Aorta (tissue), 5 donors: ENCODE results near the gene FATE1. TPM values are rescaled to one million over a fixed set of nuclear protein-coding genes. Genes with fewer than 3 reads are reported as not detected.

Experiments
- ATAC-seq: fragments of 200-7000 bp; cut with Tn5 transposase; one replicate; pipeline ENCODE4 v1.9.1; 2022; ENCODE audit warnings: moderate library complexity; ENCODE audit not compliant: low FRiP score
- DNase-seq, 2 donors: peaks; one replicate each; pipeline ENCODE4 v3.0.0-alpha.2; 2020
- H3K27ac ChIP-seq, 2 donors: one replicate each; pipeline ENCODE4 v1.5.1; 2013; ENCODE audit warnings: low read length in 2 of 2, mild to moderate bottlenecking in 2 of 2, moderate library complexity in 2 of 2, control low read depth in 1 of 2, inconsistent platforms in 1 of 2, low read depth in 1 of 2
- H3K27me3 ChIP-seq, 2 donors: one replicate each; pipeline ENCODE4 v1.6.1; 2013; ENCODE audit warnings: control low read depth in 1 of 2, low read length in 1 of 2, mild to moderate bottlenecking in 1 of 2, moderate library complexity in 1 of 2; ENCODE audit not compliant: insufficient read depth in 2 of 2, control insufficient read depth in 1 of 2
- H3K36me3 ChIP-seq, 2 donors: one replicate each; pipeline ENCODE4 v1.6.1; 2013; ENCODE audit warnings: control low read depth in 1 of 2, low read length in 1 of 2, mild to moderate bottlenecking in 1 of 2; ENCODE audit not compliant: insufficient read depth in 2 of 2, control insufficient read depth in 1 of 2
- H3K4me1 ChIP-seq, 2 donors: one replicate each; pipeline ENCODE4 v1.6.1; 2013; ENCODE audit warnings: low read length in 2 of 2, control low read depth in 1 of 2, mild to moderate bottlenecking in 1 of 2, moderate library complexity in 1 of 2; ENCODE audit not compliant: insufficient read depth in 2 of 2, control insufficient read depth in 1 of 2
- H3K4me3 ChIP-seq, 2 donors: one replicate each; pipeline ENCODE4 v1.5.1; 2013; ENCODE audit warnings: low read length in 2 of 2, control low read depth in 1 of 2, mild to moderate bottlenecking in 1 of 2
- H3K9me3 ChIP-seq: one replicate; pipeline ENCODE4 v1.6.1; 2013; ENCODE audit warnings: mild to moderate bottlenecking, low read length; ENCODE audit not compliant: control insufficient read depth
- WGBS, 2 donors: extraction: QIAGEN DNeasy Blood & Tissue Kit; methylation state at CpG; one replicate each; pipeline ENCODE4 v1.1.7; 2013; 5-methylcytosine and 5-hydroxymethylcytosine counted together
- intact Hi-C, 2 donors: fragments of 100-400 bp; cut with DNase I; formaldehyde crosslinking; loops; one replicate each; pipeline versions ENCODE4 v1.14.2 to v1.15.0; 2022
- long read RNA-seq, 2 donors: library from polyadenylated mRNA; unstranded; transcript quantifications; one replicate each; pipeline ENCODE4 v2.0.0, GENCODE V29; 2020 to 2021
- polyA plus RNA-seq, 2 donors: library from polyadenylated mRNA; stranded (reverse); fragments of 200-250 nt; gene quantifications; one replicate each; pipeline ENCODE4 v1.2.3, GENCODE V29; 2013
- total RNA-seq, 2 donors: library from RNA; stranded (reverse); fragmentation: NEBNext Ultra II Directional; extraction: Animal tissue kit (Norgen Biotek cat#: 25700); gene quantifications; one replicate each; pipeline ENCODE4 v1.2.1, GENCODE V29; 2021
- donor health status: healthy with polysubstance abuse.
- donor health status: Bipolar disorder and iron deficiency.
- donor health status: DM: no; HTN: no; CAD: no.
- donor health status: DM: no; HTN: no; CAD: no.
- donor health status: DM: yes; HTN: yes; CAD: no.

FATE1 gene
- not detected for total RNA-seq
- not detected for polyA plus RNA-seq
- long read RNA-seq, donor 1 = 0 reads
- long read RNA-seq, donor 2 = 0 reads

- H3K9me3 ChIP-seq = no peaks in the 10 kb centered on the region
- ATAC-seq (no peak), DNase-seq (no peak)
- no peak within 1 kb of the TSS for H3K27ac ChIP-seq
- H3K27me3 ChIP-seq = no peaks in the 10 kb centered on the region
- intact Hi-C loops = no loop called here
- H3K36me3 ChIP-seq = no peaks in the 10 kb centered on the region
- no peaks in the 10 kb centered on the region for H3K4me1 ChIP-seq
- 76 to 88% methylated on average over 3 of the region's 3 CpGs for WGBS, 2 donors
- H3K4me3 ChIP-seq = no peak within 1 kb of the TSS
Measured at GRCh38 chrX:151715752-151716151, at the start of gene FATE1. Gene FATE1, plus strand, starts transcription at chrX:151716035. Its CDS starts 85 bp downstream, at chrX:151716120.

DNA sequence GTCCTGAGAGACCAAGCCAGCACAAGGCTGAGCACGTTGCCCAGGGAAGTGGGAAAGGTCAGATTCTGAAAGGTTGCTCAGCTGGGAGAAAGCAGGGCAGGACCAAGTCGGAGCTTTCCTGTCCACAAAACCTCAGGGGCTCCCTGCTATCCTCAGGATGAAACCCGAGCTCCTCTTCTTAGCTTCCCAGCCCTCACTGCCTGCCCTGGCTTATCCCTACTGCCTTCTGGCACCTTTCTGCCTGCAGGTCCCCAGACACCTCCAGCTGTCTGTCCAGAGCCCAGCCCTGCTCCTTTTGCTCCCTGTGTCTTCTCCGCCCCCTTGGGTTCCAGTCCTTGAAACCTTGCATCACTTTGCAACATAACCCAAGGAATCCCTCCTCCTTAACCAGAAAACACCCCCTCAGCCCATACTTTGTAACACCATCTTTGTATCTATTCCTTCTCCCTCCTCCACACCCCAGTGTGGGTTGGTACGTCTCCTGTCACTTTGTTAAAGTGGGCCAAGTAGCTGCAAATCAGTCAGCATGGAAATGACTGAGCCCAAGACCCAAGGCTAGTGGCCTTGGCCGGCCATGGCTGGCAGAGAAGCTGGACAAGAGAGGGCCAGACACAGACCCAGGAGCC is 40.6 kb upstream of the FATE1 start:
- no peaks in the 10 kb centered on the region for H3K36me3 ChIP-seq
- H3K4me3 ChIP-seq = no peak overlapping the region
- DNase-seq = no peak
- no peaks in the 10 kb centered on the region for H3K4me1 ChIP-seq
- intact Hi-C loops = no loop called here
- H3K9me3 ChIP-seq = no peaks in the 10 kb centered on the region
- ATAC-seq = no peak
- H3K27me3 ChIP-seq = no peaks in the 10 kb centered on the region
- H3K27ac ChIP-seq = no peak overlapping the region
- WGBS, 2 donors = 46 to 61% methylated on average over 6 of the region's 6 CpGs

DNA sequence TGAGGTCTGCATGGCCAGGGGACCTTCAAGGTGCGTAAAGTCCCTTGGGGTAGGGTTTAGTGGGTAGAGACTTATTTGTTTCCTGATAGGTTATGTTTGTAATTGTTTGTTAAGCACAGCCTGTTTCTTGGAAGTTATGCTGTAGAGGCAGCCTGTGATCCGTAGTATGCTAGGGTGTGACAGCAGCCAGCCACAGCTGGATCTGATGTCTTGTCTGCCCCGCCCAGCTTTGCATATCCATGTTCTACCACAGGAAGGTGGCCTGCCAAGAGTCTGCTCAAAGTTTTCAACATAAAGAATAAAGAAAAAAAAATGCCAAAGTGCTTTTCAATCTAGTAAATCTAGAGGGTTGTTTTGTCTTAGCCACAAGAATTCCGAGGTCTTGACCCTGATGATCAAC is 39.6 kb upstream of the FATE1 start:
- H3K27ac ChIP-seq = no peak overlapping the region
- H3K4me3 ChIP-seq = no peak overlapping the region
- 69 to 81% methylated on average over 4 of the region's 4 CpGs for WGBS, 2 donors
- DNase-seq = no peak
- intact Hi-C loops = no loop called here
- no peaks in the 10 kb centered on the region for H3K27me3 ChIP-seq
- H3K36me3 ChIP-seq = no peaks in the 10 kb centered on the region
- no peaks in the 10 kb centered on the region for H3K9me3 ChIP-seq
- no peaks in the 10 kb centered on the region for H3K4me1 ChIP-seq
- ATAC-seq = no peak

DNA sequence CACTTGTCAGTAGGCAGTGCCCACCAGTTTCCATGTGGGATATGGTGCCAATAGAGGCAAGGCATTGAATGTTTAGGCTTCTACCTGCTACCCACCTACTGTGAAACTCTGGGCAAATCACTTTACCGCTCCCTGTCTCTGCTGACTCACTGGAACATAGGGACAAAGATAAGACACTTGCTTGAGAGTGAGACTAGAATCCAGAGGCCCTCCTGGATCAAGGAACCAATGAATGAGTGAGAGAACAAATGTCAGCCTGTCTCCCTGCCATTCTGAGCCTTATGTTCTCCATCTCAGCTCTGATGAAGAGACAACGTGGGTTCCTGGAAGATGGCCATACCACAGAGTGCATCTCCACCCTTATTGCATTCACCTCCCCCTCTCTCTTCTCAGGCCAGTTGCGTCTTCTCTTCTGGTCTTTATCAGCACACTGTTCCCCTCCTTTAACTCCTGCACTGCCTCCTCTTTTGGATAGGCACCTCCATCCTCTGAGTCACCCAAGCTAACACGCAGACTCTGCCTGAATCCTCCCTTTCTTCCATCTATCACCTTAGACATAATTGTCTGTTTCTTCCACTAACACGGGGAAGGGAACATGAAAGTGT is 35.9 kb upstream of the FATE1 start:
- ATAC-seq (no peak), DNase-seq (no peak)
- intact Hi-C loops = loop anchor here in 1 of 2 donors (5.0 kb wide), 1 partner anchor 48 kb away; no protein-coding TSS in a partner anchor
- 61 to 82% methylated on average over 5 of the region's 5 CpGs for WGBS, 2 donors
- Histone ChIP-seq H3K9me3 (no peaks in the 10 kb centered on the region), H3K27ac (no peak overlapping the region), H3K4me3 (no peak overlapping the region), H3K27me3 (no peaks in the 10 kb centered on the region), H3K36me3 (no peaks in the 10 kb centered on the region), H3K4me1 (no peaks in the 10 kb centered on the region)

- Histone ChIP-seq H3K27me3 (no peaks in the 10 kb centered on the region), H3K4me3 (no peak overlapping the region), H3K9me3 (no peaks in the 10 kb centered on the region), H3K36me3 (no peaks in the 10 kb centered on the region), H3K4me1 (no peaks in the 10 kb centered on the region), H3K27ac (no peak overlapping the region)
- intact Hi-C loops = loop anchor here in 1 of 2 donors (5.0 kb wide), 1 partner anchor 49 kb away; no protein-coding TSS in a partner anchor
- no peak for ATAC-seq
- DNase-seq = no peak
- WGBS, 2 donors = 29 to 49% methylated on average over 4 of the region's 4 CpGs
Measured at GRCh38 chrX:151680805-151681204, 35.0 kb upstream of the FATE1 start.

- DNase-seq (no peak), ATAC-seq (no peak)
- H3K36me3 ChIP-seq = no peaks in the 10 kb centered on the region
- intact Hi-C loops = no loop called here
- no peak overlapping the region for H3K27ac ChIP-seq
- no peaks in the 10 kb centered on the region for H3K4me1 ChIP-seq
- no peaks in the 10 kb centered on the region for H3K27me3 ChIP-seq
- H3K9me3 ChIP-seq = no peaks in the 10 kb centered on the region
- H3K4me3 ChIP-seq = no peak overlapping the region
Measured at GRCh38 chrX:151687635-151688034, 28.2 kb upstream of the FATE1 start.

- Histone ChIP-seq H3K27ac (no peak overlapping the region), H3K9me3 (peaks cover 1% of the 10 kb centered on the region), H3K4me1 (no peaks in the 10 kb centered on the region), H3K27me3 (no peaks in the 10 kb centered on the region), H3K4me3 (no peak overlapping the region), H3K36me3 (no peaks in the 10 kb centered on the region)
- intact Hi-C loops = no loop called here
- ATAC-seq = no peak
- DNase-seq = no peak
Measured at GRCh38 chrX:151688695-151689094, 27.1 kb upstream of the FATE1 start.

GRCh38 chrX:151692825-151693224 is 23.0 kb upstream of the FATE1 start:
- Histone ChIP-seq H3K27ac (no peak overlapping the region), H3K36me3 (no peaks in the 10 kb centered on the region), H3K4me3 (no peak overlapping the region), H3K9me3 (peaks cover 1% of the 10 kb centered on the region), H3K4me1 (no peaks in the 10 kb centered on the region), H3K27me3 (no peaks in the 10 kb centered on the region)
- ATAC-seq = no peak
- intact Hi-C loops = no loop called here
- WGBS, 2 donors = 93 to 97% methylated on average over 6 of the region's 6 CpGs
- DNase-seq = no peak

DNA sequence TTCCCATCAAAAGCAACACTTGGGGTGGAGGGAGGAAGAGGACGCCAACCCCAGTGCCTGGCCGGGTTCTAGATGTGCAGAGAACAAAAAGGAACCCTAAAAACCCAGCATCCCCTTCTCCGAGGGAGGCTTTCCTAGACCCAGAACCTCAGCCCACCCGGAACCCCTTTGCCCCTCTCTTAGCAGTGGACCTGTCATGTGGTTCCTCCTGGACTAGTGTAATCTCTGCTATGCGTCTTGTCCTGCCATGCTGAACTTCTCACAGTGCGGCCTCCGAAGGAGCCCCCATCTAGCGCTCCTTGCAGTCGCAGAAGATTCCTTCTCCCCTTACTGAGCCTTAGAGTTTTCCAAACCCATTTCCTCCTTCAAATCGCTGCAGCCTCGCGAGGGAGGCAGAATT is 21.7 kb upstream of the FATE1 start:
- Histone ChIP-seq H3K27me3 (no peaks in the 10 kb centered on the region), H3K27ac (no peak overlapping the region), H3K9me3 (peaks cover 1% of the 10 kb centered on the region), H3K4me3 (no peak overlapping the region), H3K4me1 (no peaks in the 10 kb centered on the region), H3K36me3 (no peaks in the 10 kb centered on the region)
- 67 to 69% methylated on average over 12 of the region's 12 CpGs for WGBS, 2 donors
- ATAC-seq = no peak
- intact Hi-C loops = no loop called here
- DNase-seq = no peak
